Suppressor macrophage treated with lipopolysaccharide for 4 hours (primary cell): ENCODE measurements around the gene HSFX4.
"Not testable (repeated sequence)": the region's sequence is repeated elsewhere in the genome, so short reads cannot be mapped to it uniquely, and the experiment has no call there.

Experiments used
- DNase-seq: peaks from one replicate; pipeline ENCODE4 v3.0.0-alpha.2; 2020

HSFX4 gene

GRCh38 chrX:149929400-149929799 lies at the start of gene HSFX4:
Gene HSFX4 (plus strand): TSS chrX:149929573. CDS start chrX:149929645, 72 bp downstream.
- DNase-seq: not testable (repeated sequence)

DNA sequence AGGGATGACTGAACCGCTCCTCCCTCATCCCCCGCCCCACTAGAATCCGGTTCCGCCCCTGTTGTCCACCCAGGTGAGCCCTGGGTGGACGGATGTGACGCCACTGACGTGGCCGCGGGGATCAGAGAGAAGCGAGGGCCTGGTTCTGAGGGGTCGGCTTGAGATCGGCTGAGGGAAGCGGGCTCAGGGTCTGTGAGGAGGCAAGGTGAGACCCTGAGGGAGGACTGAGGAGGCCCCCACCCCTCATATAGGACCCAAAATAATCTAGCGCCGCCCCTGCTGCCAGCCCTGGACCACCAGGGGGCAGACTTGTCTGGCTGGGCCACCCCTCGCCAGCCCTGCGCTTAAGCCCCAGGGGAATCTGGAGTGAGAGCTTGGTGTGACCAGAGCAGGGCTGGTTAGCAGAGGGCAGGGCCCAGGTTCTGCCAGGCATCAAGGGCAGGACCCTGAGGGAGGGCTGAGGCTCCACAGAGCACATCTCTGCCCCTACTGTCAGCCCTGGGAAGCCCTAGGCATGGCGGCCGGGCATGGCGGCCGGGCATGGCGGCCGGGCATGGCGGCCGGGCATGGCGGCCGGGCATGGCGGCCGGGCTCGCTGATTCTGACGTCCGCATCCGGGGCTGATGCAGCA lies 48.2 kb upstream of the HSFX4 start, which contains the start of gene MAGEA8:
Gene MAGEA8 (plus strand): TSS at position 103 of the 631 bp plus-strand sequence. CDS start 3,090 bp downstream, outside the sequence.
- DNase-seq: no peak

DNA sequence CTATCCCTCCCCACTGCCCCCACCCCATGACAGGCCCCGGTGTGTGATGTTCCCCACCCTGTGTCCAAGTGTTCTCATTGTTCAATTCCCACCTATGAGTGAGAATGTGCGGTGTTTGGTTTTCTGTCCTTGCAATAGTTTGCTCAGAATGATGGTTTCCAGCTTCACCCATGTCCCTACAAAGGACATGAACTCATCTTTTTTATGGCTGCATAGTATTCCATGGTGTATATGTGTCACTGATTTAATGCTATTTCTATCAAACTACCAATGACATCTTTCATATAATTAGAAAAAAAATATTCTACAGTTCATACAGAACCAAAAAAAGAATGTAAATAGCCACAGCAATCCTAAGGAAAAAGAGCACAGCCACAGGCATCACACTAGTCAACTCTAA lies 38.5 kb upstream of the HSFX4 start:
- not testable (repeated sequence) for DNase-seq

GRCh38 chrX:149898554-149898953 lies 30.8 kb upstream of the HSFX4 start:
- no peak for DNase-seq

DNA sequence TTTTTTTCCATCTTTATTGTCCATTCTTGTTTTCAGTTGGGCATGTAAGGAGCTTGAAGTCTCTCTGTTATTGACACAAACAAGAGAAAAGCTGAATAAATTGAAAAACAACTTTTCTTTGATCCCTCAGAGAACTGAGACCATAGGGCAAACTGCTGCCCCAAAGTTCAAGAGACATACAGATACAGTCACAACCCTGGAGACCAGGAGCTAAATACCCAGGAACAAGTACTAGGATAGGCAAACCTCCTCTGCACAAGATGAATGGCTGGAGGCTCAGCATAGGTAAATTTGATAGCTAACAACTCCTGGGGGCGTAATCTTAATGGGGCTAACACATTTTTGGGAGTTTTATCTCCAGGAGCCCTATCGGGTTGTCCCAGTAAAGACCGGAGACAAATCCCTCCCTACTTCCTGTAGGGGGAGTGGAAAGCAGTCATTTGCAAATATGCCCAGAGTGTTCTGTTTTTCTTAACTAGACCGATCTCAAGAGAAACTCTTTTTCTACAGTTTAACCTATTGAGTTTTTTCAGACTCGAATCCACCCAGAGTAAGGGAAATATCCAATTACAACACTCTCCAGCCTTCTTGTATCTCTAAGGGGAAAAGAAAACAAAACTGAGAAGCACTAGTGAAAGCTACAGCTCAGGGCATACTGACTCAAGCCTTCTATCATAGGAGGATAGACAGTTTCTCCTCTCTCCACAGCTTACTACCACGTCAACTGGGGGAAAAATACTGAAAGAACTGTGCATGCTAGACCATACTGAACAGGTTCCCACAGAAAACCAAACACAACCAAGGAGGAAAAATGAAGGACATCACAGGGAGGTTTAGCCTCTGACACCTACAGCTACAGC lies 25.3 kb upstream of the HSFX4 start:
- DNase-seq: peak; percentile 35

- no peak for DNase-seq
These were observed 21.1 kb upstream of the HSFX4 start for GRCh38 chrX:149908308-149908707.

DNA sequence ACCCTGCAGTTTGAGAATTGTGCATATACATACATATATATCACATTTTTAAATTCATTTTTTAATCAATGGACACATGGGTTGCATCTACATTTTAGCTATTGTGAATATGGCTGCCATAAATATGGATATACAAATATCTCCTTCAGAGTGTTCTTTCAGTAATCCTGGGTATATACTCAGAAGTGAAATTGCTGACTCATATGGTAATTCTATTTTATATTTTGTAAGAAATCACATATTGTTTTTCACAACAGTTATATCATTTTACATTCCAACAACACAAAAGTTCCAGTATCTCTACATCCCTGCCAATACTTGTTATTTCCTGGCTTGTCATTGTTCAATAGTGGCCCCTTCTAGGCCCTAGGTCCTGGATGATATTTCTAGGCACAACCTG lies 20.6 kb upstream of the HSFX4 start:
- no peak for DNase-seq

DNA sequence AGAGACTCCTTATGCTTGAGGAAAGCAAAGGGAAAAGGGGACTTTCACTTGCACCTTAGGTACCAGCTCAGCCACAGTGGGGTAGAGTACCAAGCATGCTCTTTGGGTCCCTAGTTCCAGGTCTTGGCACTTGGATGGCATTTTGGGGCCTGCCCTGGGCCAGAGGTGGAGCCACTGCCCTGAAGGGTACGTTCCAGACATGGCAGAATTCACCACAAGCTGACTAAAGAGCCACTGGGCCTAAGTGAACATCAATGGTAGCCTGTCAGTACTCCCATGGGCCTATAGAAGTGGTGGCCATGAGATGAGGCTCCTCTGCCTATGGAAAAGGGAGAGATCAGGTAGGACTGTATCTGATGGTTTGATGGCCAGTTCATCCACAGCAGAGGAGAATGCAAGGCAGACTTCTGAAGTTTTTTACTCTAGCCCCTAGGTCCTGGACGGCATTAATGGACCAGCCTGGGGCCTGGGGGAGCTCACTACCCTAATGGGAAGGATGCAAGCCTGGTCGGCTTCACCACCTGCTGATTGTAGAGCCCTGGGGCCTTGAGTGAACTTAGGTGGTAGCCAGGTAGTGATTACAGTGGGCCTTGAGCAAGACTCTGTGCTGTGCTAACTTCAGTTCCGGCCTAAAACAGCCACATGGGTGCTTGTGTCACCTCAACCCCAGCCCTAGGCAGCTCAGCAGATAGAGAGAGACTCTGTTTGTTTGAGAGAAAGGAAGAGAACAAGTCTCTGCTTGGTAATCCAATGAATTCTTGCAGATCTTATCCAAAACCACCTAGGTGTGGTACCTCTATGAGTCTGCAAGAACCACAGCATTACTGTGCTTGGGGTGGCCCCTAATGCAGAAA lies 19.8 kb upstream of the HSFX4 start:
- DNase-seq: no peak

DNA sequence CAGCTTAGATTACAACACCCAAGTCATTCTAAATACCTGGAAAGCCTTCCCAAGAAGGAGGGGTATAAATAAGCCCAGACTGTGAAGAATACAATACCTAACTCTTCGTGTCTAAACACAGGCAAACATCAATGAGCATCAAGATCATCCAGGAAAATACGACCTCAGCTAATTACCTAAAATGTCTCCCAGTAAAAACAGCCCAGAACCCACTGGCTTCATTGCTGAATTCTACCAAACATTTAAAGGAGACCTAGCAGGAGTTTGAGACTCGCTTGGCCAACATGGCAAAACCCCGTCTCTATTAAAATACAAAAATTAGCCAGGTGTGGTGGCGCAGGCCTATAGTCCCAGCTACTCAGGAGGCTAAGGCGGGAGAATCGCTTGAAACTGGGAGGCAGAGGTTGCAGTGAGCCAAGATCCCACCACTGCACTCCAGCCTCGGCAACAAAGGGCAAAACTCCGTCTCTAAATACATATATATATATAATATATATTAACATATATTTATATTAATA lies 19.1 kb upstream of the HSFX4 start:
- DNase-seq: no peak

- DNase-seq: no peak
These were observed 12.5 kb upstream of the HSFX4 start for GRCh38 chrX:149916745-149917392.

- DNase-seq: not testable (repeated sequence)
These were observed 5.5 kb upstream of the HSFX4 start for GRCh38 chrX:149923836-149924235.

DNA sequence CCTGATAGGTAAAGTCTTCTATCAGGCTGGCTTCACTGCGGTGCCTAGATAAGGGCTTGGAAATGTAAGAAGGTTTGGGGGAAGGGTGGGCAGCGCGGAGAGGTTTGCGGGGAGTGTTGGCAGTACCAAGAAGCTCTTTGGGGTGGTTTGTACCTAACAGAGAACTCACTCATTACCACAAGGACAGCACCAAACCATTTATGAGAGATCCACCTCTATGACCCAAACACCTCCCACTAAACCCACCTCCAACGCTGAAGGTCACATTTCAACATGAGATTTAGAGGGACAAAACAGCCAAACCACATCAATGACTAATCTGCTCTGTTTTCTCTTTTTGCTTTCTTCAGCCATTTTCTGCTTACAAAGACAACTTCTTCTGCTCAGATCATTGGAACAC lies 4.9 kb upstream of the HSFX4 start:
- not testable (repeated sequence) for DNase-seq

GRCh38 chrX:149927245-149927963 lies 2.0 kb upstream of the HSFX4 start:
- DNase-seq: not testable (repeated sequence)

DNA sequence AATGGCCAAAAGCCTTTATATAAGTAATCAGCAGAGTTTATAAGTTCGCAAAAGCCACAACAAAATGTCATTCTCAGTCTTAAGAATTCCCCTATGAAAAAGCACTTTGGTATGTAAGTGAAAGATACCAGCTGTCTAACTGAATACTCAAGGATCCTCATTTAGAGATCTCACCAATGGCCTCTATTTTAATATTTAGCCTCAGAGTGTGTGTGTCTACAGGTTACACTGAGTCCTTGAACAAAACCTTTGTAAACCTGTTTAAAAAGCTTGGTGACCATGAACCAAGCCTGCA lies 1.5 kb upstream of the HSFX4 start:
- not testable (repeated sequence) for DNase-seq

DNA sequence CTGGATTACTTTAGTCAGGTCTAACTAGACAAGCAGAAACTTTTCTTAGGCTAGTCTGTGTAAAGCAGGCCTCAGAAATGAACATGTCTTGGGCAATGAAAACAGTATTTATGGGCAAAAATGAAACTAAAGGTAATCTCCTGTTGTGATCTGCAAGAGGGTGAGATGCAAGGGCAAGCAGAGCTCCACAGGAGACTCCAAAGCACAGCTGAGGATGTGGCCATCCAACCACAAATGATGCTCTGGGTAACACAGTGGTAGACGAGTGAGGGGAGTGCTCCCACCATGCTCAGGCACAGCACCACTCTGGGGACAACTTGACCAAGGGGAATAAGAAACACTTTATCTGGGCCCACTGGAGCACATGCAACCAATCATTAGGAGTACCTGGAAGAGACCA lies 738 bp upstream of the HSFX4 start:
- not testable (repeated sequence) for DNase-seq

DNA sequence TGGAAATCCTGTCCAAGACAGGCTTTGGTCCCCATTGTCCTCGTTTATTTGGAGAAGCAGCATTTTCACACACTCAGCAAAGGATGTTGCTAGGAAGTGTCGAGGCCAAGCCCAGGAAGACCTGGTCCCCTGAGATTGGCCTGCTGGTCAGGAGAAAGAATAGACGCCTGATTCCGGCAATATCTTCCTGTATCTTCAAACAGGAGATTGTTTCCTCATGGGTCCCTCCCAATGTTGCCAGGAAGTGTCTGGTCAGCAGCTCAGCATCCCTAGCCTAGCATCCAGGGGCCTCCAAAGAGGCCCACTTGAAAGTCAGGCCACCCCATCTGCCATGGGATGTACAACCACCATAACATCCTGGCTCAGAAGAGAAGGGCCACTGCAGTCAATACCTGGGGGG lies 2.0 kb downstream of the HSFX4 start:
- not testable (repeated sequence) for DNase-seq

- DNase-seq: not testable (repeated sequence)
These were observed 2.8 kb downstream of the HSFX4 start for GRCh38 chrX:149932150-149932549.

DNA sequence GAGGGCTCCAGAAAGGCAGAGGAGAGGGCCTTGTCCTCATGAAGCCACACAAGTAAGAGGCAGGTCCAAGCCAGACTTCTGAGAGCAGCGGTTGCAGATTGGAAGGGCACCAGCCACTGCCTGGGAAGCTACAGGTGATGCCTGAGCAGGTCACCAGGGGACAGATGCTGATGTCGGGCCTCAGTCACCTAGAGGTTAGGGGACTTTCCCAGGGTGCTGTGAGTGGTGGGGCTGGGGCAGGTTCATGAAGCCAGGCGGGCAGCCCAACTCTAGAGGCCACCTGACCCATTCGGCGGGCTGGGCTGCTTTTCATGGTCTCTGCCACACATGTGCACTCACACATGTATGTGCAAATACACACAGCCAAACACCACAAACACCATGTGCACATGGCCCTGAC lies 3.6 kb downstream of the HSFX4 start:
- not testable (repeated sequence) for DNase-seq

GRCh38 chrX:149933547-149933946 lies 4.2 kb downstream of the HSFX4 start:
- DNase-seq: not testable (repeated sequence)

DNA sequence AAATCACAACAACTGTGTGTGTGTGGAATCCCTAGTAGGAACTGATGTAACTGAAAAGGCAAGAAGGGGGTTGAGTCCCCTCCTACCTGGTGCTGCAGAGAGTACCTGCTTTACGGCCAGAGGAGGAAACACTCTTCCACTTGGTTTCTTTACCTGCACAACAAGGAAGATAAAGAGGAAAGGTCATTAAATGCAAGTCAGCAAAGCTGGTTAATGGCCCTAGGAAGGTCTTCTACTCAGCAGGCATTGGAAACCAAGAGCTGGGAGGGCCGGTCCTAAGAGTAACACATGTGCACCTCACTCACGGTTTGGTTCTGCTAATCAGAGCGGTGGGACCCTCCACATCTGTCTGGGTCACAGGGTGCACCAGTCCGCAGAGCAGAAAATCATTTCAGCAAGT lies 8.0 kb downstream of the HSFX4 start:
- not testable (repeated sequence) for DNase-seq

DNA sequence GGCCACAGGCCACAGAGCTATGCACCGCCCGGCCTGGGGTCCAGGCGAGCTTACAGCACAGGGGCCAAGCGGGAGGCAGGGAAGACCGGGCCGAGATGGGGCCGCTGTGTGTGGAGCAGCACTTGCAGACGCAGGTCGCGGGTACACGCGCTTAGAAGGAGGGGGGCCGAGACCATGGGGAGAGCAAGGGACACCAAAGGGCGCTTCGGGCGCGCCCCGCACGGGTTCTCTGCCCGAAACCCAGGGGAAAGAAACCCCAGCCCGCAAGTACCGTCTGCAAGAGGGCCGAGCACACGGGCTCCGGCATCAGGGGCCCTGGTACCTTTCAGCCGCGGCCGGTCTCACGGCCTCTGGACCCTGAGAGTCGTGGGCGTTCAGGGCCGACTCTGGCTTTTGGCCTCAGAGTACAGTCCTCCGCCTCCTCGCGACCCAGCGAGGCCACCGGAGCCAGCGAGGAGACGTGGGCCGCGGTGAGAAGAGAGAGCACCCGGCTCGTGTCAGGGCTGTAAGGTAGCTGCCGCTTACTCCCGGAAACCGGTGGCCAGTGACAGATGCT lies 8.6 kb downstream of the HSFX4 start:
- peak; percentile 0 for DNase-seq
